Measurements from ENCODE around the gene LLGL2. TPM values are rescaled to one million over a fixed set of nuclear protein-coding genes. Genes with fewer than 3 reads are reported as not detected.

Gene LLGL2
- total and polyA plus RNA-seq, 2 donors (not counting 1 experiment from before 2014, with no cell fraction given), result 40.6 to 52.0 TPM

DNA sequence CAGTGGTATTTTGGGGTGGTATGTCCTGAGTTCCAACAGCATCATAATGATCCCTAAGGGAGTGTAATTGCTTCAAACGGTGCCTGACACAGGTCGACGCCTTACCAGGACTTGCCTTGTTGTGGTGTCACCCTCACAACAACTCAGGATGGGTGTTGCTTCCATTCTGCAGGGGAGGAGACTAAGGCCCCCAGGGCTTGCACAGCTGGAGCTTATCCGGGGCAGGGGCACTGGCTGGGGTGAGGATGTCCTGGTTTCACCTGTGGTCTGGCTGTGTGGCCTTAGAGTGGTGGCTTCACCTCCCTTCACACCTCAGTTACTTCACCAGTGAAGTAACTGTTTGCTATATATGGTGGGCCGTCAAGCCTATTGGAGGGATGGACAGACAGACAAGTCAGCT, 23.3 kb downstream of the LLGL2 start:
- no peaks in the 10 kb centered on the region for H3K4me1 ChIP-seq (ENCODE audit: control insufficient read depth in 2 of 2, insufficient read depth in 2 of 2, low read length in 2 of 2)
- no peaks in the 10 kb centered on the region for H4K20me1 ChIP-seq (ENCODE audit: control insufficient read depth, insufficient read depth, low read length, poor library complexity, severe bottlenecking)
- TF ChIP-seq EZH2 (IDR thresholded peaks at IDR 0.05; ENCODE audit: borderline replicate concordance, insufficient read depth, low read depth, low read length, poor library complexity, severe bottlenecking), result no peak
- TF ChIP-seq, protein P1, sequence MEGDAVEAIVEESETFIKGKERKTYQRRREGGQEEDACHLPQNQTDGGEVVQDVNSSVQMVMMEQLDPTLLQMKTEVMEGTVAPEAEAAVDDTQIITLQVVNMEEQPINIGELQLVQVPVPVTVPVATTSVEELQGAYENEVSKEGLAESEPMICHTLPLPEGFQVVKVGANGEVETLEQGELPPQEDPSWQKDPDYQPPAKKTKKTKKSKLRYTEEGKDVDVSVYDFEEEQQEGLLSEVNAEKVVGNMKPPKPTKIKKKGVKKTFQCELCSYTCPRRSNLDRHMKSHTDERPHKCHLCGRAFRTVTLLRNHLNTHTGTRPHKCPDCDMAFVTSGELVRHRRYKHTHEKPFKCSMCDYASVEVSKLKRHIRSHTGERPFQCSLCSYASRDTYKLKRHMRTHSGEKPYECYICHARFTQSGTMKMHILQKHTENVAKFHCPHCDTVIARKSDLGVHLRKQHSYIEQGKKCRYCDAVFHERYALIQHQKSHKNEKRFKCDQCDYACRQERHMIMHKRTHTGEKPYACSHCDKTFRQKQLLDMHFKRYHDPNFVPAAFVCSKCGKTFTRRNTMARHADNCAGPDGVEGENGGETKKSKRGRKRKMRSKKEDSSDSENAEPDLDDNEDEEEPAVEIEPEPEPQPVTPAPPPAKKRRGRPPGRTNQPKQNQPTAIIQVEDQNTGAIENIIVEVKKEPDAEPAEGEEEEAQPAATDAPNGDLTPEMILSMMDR (IDR thresholded peaks at IDR 0.05), result no peak
- Mint-ChIP-seq H3K27me3 (no peaks in the 10 kb centered on the region), H3K4me3 (no peak overlapping the region), H3K9me3 (ENCODE audit: insufficient read depth) (no peaks in the 10 kb centered on the region), H3K27ac (peak overlapping the region; percentile 32), H3K4me1 (peaks cover 3% of the 10 kb centered on the region)
- H3K9ac ChIP-seq (ENCODE audit: low read length), result no peak overlapping the region
- no peak overlapping the region for H3K4me2 ChIP-seq (replicated peaks; ENCODE audit: low read depth, low read length, poor library complexity, severe bottlenecking)
- H3K9me3 ChIP-seq (ENCODE audit: control extremely low read depth in 1 of 3, control insufficient read depth in 2 of 3, insufficient read depth in 1 of 3, low read length in 2 of 3), result no peaks in the 10 kb centered on the region
- peaks cover 0 to 5% of the 10 kb centered on the region in 2 experiments for H3K36me3 ChIP-seq (replicated peaks in 1 of 2; ENCODE audit: control extremely low read depth in 1 of 2, control insufficient read depth in 1 of 2, extremely low read depth in 1 of 2, insufficient read depth in 2 of 2, low read length in 1 of 2)
- ChIA-PET POLR2A (no interaction called here), CTCF (interaction anchor here (0.6 to 1.1 kb wide), 2 partner anchors 39 to 195 kb away, joined by 3 read pairs; no protein-coding TSS in a partner anchor)
- H3K4me3 ChIP-seq (ENCODE audit: control extremely low read depth in 1 of 5, extremely low read depth in 1 of 5, insufficient read depth in 1 of 5, low read depth in 2 of 5, low read length in 4 of 5), result no peak overlapping the region
- no peaks in the 10 kb centered on the region for H3K79me2 ChIP-seq (ENCODE audit: control insufficient read depth, insufficient read depth, low read length)
- H2AFZ ChIP-seq (ENCODE audit: insufficient read depth, low read depth, low read length, poor library complexity, severe bottlenecking), result no peak overlapping the region
- DNase-seq (no peak), ATAC-seq (ENCODE audit: low read depth) (no peak)
- WGBS (ENCODE audit: insufficient coverage), result 100% methylated on average over 3 of the region's 5 CpGs
- intact Hi-C loops (cut with micrococcal nuclease), result no loop called here
- no peak overlapping the region for H3K27ac ChIP-seq (ENCODE audit: low read length in 2 of 2)
- H3K27me3 ChIP-seq (replicated peaks in 1 of 4; ENCODE audit: control extremely low read depth in 1 of 4, control insufficient read depth in 3 of 4, insufficient read depth in 4 of 4, low read length in 3 of 4), result no peaks in the 10 kb centered on the region

GRCh38 chr17:75549246-75550138, 24.0 kb downstream of the LLGL2 start:
- no peaks in the 10 kb centered on the region for H3K79me2 ChIP-seq (ENCODE audit: control insufficient read depth, insufficient read depth, low read length)
- DNase-seq (no peak), ATAC-seq (ENCODE audit: low read depth) (no peak)
- Mint-ChIP-seq H3K4me1 (peaks cover 3% of the 10 kb centered on the region), H3K27ac (no peak overlapping the region), H3K4me3 (no peak overlapping the region), H3K9me3 (ENCODE audit: insufficient read depth) (no peaks in the 10 kb centered on the region), H3K27me3 (no peaks in the 10 kb centered on the region)
- H3K36me3 ChIP-seq (replicated peaks in 1 of 2; ENCODE audit: control extremely low read depth in 1 of 2, control insufficient read depth in 1 of 2, extremely low read depth in 1 of 2, insufficient read depth in 2 of 2, low read length in 1 of 2), result peaks cover 0 to 5% of the 10 kb centered on the region in 2 experiments
- no peaks in the 10 kb centered on the region for H3K4me1 ChIP-seq (ENCODE audit: control insufficient read depth in 2 of 2, insufficient read depth in 2 of 2, low read length in 2 of 2)
- intact Hi-C loops (cut with micrococcal nuclease), result no loop called here
- H2AFZ ChIP-seq (ENCODE audit: insufficient read depth, low read depth, low read length, poor library complexity, severe bottlenecking), result no peak overlapping the region
- H3K27me3 ChIP-seq (replicated peaks in 1 of 4; ENCODE audit: control extremely low read depth in 1 of 4, control insufficient read depth in 3 of 4, insufficient read depth in 4 of 4, low read length in 3 of 4), result no peaks in the 10 kb centered on the region
- ChIA-PET CTCF (interaction anchor here (0.6 to 1.1 kb wide), 2 partner anchors 39 to 194 kb away, joined by 3 read pairs; no protein-coding TSS in a partner anchor), POLR2A (no interaction called here)
- H3K4me2 ChIP-seq (replicated peaks; ENCODE audit: low read depth, low read length, poor library complexity, severe bottlenecking), result no peak overlapping the region
- H4K20me1 ChIP-seq (ENCODE audit: control insufficient read depth, insufficient read depth, low read length, poor library complexity, severe bottlenecking), result no peaks in the 10 kb centered on the region
- TF ChIP-seq EZH2 (IDR thresholded peaks at IDR 0.05; ENCODE audit: borderline replicate concordance, insufficient read depth, low read depth, low read length, poor library complexity, severe bottlenecking), result no peak
- TF ChIP-seq, protein P1 (IDR thresholded peaks at IDR 0.05), result no peak
- no peak overlapping the region for H3K27ac ChIP-seq (ENCODE audit: low read length in 2 of 2)
- no peaks in the 10 kb centered on the region for H3K9me3 ChIP-seq (ENCODE audit: control extremely low read depth in 1 of 3, control insufficient read depth in 2 of 3, insufficient read depth in 1 of 3, low read length in 2 of 3)
- 87% methylated on average over 22 of the region's 22 CpGs for WGBS (ENCODE audit: insufficient coverage)
- H3K9ac ChIP-seq (ENCODE audit: low read length), result no peak overlapping the region
- H3K4me3 ChIP-seq (ENCODE audit: control extremely low read depth in 1 of 5, extremely low read depth in 1 of 5, insufficient read depth in 1 of 5, low read depth in 2 of 5, low read length in 4 of 5), result no peak overlapping the region
